GM19240 (cell line): ENCODE data around the gene LRRK1.
"Not testable (repeated sequence)": the region's sequence is repeated elsewhere in the genome, so short reads cannot be mapped to it uniquely, and the experiment has no call there.

ENCODE experiments used
- DNase-seq: peaks from one replicate; pipeline ENCODE4 v3.0.0; 2011; ENCODE audit warnings: low spot score; ENCODE audit not compliant: insufficient read length

LRRK1 gene

GRCh38 chr15:101091080-101092017 lies 172.2 kb downstream of the LRRK1 start:
- DNase-seq = no peak

GRCh38 chr15:101092156-101092866 lies 173.2 kb downstream of the LRRK1 start:
- no peak for DNase-seq

DNA sequence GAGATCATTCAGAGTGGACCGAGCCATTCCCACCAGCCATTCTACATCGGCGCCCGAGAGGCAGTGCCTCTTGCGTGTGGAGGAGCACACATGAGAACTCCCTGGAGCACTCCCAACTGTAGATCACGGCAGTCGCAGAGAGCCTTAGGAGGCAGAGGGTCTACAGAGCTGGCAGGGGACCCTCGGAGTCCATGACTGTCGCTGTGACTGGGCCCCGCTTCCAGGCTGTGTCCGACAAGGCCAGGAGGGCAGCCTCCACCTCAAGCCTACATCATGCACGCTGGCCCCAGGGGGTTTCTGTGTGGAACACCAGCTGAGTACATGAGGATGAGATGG lies 173.7 kb downstream of the LRRK1 start:
- no peak for DNase-seq

GRCh38 chr15:101093958-101094357 lies 174.8 kb downstream of the LRRK1 start:
- no peak for DNase-seq

- DNase-seq = not testable (repeated sequence)
Observed at GRCh38 chr15:101095796-101096406, 176.7 kb downstream of the LRRK1 start.

DNA sequence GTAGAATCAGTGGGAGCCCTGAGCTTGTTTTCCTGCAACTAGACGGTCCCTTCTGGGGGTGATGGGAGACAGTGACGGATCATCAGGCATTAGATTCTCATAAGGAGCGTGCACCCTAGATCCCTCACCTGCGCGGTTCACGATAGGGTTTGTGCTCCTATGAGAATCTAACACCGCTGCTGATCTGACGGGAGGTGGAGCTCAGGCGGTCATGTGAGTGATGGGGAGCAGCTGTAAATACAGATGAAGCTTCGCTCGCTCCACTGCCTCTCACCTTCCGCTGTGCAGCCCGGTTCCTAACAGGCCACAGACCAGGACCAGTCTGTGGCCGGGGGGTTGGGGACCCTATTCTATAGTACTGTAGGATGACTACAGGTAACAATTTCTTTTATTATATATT lies 178.0 kb downstream of the LRRK1 start:
- no peak for DNase-seq

DNA sequence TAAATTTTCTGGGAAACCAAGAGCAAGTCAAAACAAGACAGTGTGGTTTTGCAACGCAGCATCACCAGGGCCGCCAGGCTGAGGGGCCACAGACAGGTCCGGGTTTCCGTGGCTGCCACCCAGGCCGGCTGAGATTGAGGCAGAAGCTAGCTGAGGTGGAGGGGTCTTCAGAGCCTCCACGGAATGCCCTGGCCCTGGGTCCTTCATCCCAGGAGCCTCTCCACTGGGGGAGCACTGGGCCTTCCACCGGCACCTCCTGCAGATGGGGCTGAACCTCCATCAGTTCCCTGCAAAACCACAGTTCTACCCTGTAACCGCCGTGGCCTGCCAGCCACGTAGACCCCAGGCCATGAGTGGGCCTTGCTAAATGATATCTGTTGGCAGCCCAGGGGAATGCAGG lies 180.0 kb downstream of the LRRK1 start:
- DNase-seq = no peak

GRCh38 chr15:101100118-101100517 lies 181.0 kb downstream of the LRRK1 start:
- no peak for DNase-seq

GRCh38 chr15:101100593-101101442 lies 181.7 kb downstream of the LRRK1 start:
- no peak for DNase-seq

- no peak for DNase-seq
Observed at GRCh38 chr15:101101676-101102075, 182.5 kb downstream of the LRRK1 start.

DNA sequence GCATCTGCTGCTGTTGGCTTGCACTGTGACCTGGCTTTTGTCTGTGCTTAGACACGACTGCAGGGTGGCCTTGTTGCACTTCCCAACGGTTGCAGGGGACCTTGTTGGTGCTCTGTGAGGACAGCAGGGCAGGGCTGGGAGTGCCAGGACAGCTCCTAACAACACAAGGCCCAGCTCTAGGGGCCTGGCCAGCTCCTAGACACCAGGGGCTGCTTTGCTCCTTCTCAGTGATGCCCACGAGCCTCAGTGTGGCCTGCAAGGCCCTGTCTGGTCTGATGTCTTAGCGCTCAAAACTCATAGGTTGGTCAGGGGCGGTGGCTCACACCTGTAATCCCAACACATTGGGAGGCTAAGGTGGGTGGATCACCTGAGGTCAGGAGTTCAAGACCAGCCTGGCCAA lies 183.6 kb downstream of the LRRK1 start:
- no peak for DNase-seq

GRCh38 chr15:101103598-101103997 lies 184.4 kb downstream of the LRRK1 start:
- no peak for DNase-seq

DNA sequence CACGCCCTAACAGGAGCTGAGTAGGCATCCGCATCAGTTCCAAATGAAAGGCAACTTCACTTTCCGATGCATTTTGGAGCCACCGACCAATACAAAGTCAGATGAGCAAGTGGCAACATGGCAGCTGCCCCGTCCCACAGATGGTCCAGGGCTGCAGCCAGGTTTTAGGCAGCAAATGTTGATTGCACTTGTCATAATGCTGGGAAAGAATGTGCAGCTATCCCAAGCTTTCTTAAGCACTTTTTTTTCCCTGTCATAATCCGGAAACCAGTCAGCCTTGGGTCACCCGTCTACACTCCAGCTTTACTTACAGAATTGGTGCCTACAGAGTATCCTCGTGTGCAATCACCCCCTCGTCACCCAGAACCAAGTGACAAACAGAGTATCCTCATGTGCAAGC lies 185.0 kb downstream of the LRRK1 start:
- no peak for DNase-seq

DNA sequence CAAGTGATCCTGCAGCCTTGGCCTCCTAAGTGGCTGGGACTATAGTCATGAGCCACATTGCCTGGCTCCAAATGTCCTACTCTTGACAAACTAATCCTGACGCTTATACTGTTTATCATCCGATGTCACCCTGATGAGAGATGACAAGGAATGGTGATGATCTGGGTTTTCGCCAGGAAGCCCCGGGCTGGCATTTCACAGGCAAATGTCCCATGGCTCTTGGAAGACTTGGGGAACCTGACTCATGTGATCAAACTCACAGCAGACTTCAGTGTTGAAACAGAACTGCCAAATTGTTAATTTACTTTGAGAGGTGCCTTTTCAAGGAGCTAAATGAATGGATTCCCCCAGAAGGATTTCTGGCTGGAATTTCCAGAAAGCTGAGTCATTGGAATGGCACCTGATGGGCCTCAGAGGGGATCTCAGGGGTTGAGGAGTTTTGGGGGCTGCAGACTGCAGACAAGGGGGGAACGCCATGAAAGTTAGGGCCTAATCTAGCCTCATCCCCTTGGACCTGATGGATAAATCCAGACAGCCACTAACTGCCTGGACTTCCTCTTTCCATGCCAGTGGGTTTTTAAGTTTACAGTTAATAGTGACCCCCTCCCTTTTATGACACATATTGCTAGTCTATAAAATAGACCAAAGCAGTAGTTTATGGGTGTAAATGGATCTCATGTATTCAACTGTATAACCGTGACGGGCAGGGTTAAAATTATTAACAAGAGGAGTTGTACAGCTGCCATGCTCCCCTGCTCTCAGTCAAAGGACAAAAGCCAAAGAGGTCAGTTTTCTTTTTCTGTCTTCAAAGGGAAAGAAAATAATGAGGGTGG lies 186.1 kb downstream of the LRRK1 start:
- no peak for DNase-seq

- DNase-seq = no peak
Observed at GRCh38 chr15:101107101-101107500, 187.9 kb downstream of the LRRK1 start.

- DNase-seq = no peak
Observed at GRCh38 chr15:101107625-101108460, 188.7 kb downstream of the LRRK1 start.

- no peak for DNase-seq
Observed at GRCh38 chr15:101108461-101108775, 189.3 kb downstream of the LRRK1 start.

- DNase-seq = no peak
Observed at GRCh38 chr15:101108791-101109190, 189.6 kb downstream of the LRRK1 start.

GRCh38 chr15:101110681-101111569 lies 191.8 kb downstream of the LRRK1 start:
- no peak for DNase-seq
